GM18870 (cell line): Measurements from ENCODE around the gene COBL.

Source experiments
- ATAC-seq: cut with Tn5 transposase; IDR thresholded peaks from one replicate; pipeline ENCODE4 v1.9.1; 2021; ENCODE audit warnings: moderate library complexity; ENCODE audit not compliant: unreplicated experiment

The COBL gene

DNA sequence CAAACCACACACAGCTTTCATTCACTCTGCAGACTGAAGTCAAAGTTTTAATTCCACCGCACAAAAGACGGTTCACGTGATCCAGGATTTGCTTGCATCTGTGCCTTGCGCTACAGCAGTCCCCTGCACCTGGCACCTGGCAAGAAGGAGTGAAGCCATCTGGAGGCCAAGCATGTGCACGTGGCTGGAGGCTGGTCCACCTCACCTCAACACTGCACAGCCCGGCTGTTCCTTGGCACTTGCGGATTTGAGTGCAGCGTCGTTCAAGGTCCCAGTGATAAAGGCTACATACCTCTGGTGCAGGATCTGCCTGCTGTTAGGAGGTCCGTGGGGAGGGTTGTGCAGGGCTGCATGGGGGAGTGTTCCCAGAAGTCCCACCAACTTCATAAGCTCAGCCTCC, 285.4 kb downstream of the COBL start:
- ATAC-seq: no peak

DNA sequence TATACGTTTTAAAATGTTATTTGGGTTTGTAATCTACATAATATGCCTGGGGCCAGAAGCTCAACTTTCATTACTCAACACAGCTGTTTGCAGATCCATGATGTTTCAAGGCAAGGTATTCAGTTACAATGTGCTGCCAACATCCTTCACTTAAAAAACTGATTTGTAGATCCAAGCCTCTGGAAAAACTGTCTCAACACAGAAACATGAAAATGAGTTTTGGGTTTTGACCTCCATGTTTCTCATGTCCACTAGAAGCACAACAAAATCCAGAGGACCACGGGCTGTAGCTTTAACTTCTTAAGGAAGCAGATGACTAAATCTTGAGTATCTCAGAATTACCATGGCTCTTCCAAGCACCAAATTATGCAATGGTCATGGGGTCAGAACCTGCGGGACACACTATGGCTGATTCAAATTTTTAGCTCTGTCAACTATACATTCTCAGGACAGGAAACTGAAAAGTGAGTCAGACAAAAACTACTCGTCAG, 286.9 kb downstream of the COBL start:
- ATAC-seq: no peak

DNA sequence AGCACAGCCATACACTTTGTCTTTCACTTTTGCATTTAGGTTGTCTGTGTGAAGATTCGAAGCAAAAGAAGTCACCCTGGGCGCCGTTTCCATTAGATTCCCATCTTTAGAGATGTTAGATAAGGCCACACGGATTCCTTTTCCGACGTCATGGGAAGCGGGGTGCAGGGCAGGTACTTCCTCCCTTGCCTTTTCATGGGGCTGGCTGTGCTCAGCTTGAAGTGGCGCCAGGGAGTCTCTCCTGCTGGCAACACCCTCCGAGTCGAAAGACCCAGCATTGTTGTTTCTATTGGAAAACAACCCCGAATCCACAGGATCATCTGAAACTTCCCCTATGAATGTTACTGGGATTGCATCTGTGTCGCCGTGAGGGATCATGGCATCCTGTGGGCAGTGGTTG, 287.5 kb downstream of the COBL start:
- ATAC-seq: no peak

DNA sequence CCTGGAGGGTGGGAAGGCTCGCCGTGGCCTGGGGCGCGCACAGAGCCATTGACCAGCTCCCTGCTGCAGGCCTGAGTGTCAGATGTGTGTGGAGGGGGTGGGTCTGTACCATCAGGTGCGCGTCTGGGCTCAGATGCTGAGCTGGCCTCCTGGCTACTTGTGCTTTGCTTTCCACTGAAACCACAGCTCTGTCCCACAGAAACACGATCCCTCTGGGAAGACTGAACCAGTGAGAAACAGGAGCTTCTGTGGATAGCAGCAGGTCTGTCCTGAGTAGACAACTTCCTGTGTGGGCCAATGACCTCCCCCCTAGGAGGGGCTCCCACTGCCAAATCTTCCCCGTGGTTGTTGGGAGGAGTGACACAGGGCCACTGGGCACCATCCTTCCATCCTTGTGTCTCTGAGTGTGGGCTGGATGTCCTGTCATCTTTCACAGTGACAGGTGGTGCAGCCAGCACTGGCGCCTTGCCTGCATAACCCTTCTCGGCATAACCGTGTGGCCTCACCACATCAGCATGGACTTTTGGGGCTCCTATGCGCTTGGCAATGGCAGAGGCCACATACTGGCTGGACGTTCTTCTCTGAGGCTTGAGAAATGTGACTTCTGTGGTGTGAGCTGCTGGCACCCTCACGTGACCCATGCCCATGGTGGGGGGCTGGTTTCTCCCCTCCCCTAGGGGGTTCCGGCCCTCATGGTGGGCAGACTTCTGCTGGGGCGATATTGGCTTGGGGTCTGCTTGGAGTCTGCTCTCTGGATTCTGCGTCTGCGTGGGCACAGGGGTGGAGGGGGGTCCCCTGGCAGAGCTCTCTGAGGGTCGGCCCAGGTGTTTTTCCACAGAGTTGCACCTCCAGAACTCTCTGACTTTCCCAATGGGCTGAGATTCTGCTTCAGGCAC, 288.4 kb downstream of the COBL start:
- ATAC-seq: no peak

DNA sequence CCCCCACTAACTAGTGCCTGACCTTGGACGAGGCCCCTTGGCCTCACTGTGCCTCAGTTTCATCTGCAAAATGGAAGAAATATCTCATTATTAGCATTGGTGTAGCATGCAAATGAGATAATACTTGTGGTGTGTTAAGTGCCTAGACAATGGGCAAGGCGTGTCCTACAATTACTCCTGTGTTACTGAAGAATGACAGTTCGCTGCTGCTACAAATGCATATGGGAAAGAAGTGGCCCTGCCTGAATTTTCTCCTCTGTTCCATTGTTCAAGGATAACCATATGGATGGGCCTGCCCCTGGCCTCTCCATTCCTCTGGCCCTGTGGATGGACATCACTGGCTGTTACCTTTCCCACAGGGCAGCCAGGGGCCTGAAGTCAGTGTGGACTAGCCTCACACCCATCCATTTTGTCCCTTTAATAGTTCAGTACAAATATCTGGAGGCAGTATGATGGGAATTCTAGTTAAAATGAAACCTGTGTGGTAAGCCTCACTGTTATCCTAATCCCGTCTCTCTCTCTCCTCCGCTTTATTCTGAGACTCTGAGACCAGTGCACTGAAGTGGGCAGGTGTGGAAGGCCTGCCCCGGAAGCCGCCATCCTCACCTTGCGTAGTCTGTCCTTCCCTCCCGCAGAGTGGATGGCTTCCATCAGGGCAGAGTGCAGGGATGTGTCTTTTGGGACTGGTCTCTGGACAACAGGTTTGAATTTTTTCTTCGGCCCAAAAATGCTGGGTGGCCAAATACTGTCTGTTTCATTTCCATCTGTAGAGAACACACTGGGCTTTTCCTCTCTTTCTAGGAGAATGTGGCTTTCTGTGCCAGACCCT, 289.3 kb downstream of the COBL start:
- ATAC-seq: no peak

DNA sequence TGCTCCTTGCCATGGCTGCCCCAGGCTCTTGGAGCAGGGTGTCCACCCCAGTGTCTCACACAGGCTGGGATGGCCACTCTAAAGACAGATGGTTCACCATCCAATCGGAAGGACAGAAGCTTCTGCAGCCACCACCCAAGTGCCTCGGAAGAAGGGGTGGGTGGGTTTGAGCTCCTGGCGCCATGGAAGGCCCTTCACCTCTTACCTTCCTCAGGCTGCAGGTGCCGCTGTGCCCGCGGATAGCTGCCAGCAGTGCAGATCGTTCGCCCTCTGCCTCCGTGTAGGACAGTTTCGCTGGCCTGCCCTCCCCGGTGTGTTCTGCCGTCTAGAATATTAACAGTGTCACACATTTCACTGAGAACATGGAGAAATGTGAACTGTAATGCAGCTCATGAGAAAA, 290.3 kb downstream of the COBL start:
- no peak for ATAC-seq

DNA sequence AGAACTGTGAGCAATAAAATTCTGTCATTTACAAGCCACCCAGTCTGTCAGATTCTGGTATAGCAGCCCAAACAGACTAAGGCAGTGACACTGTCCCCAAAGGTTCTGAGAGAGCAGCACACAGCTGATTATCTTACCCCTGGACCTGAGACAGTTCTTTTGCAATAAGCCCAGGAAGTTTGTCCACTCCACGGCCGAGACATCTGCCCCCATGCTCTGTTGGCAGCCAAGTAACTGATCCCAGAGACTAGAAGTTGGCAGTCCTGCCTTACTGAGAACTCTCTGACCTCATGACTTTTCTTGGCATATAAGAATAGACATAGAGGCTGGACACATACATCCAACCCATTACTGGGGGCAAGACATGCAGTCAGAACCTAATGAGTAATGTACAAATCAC, 290.9 kb downstream of the COBL start:
- ATAC-seq: no peak

DNA sequence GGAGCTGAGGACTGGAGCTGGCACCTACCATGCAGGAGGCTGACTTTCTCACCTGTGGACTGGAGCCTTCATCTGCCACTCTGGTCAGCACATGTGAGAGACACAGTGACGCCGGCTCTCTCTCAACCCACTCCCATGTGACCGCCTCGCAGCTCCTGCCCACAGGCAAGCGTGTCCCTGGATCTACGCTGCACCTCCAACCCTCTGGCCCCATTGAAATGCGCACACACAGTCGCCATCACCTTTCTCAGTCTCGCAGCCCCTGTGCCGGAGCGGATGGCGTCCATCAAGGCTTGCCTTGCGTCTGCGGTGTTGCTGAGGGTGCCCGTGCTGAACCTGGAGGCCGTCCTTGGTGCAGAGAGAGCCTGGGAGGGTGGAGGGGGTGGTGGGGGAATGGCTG, 291.7 kb downstream of the COBL start:
- ATAC-seq: no peak

DNA sequence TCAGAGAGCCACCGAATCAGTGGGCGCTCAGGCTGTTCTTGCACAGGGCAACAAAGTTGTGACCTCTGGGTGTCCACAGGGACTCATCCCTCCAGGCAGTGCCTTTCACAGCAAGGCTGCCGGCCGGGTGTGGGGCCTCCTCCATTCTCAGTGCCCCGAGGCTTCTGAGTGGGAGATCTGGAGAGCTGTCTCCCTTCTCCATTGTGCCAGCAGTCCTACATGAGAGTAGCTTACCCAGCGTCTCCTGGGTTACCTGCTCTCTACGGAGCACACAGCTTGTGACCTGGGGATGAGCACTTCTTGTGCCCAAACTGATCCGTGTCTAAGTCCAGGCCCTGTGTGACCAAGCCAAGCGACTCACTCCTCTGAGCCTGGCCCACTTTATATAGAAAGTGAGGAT, 293.1 kb downstream of the COBL start:
- ATAC-seq: no peak

DNA sequence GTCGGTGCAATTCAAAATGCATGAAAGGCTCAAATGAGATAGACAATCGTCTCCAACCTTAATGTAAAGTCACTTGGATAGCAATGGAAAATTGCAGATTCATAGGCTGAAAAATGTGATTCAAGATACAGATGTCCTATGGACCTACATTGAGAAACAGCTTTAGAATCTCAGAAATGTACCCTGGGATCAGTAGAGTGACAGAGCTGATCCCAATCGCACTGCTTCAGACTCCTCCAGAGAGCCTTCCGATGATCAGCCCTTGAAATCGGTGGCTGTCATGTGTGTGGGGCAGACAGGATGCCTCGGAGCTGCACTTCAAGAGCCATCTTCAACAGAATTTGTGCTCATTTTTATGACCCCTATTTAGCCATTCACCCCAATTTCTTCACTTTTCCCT, 293.8 kb downstream of the COBL start:
- no peak for ATAC-seq

DNA sequence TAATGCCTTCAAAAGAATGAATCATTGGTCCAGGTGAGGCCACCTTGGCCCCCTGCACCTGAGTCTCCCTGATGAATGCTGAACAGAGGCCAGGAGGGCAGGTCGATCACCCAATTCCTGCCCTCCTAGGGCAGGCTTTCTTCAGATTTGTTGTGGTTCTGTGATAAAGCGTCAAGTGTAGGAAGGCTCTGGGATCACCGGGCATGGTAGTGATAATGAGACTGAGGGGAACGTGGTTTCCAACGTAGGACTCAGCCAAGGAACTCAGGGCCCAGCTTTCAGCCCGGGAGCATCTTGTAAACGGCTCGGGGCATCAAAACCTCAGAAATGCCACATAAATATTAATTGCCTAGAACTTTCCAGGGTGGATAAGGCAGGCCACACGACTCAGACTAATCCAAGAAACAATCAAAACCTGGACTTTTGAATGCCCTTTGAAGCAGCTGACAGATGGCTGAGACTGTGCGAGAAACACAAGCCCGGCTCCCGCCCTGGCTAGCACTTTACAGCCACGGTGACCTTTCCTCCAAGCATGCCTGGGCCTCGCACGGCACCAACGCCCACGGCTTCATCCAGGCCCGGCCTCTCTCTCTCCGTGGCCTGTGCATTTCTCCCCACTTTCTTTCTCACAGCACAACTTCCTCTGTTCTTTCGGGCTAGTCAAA, 294.6 kb downstream of the COBL start:
- ATAC-seq: no peak

DNA sequence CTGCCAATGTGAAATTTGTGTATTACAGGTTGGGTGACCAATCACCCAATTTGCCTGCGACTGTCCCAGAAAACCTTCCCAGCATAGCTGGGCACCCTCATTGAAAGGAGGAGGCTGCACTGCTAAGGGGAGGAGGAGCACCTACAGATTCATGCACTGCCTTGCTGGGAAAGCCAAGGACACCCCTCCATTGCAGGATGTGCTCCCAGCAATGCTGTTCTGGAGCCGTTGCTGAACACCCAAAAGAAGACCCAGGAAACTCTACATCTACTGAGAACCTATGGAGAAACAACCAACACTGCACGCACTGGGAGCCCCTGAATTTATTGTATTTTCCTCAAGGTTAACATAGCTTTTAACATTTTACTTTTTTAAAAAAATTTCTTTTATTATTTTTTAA, 295.7 kb downstream of the COBL start:
- ATAC-seq: no peak

DNA sequence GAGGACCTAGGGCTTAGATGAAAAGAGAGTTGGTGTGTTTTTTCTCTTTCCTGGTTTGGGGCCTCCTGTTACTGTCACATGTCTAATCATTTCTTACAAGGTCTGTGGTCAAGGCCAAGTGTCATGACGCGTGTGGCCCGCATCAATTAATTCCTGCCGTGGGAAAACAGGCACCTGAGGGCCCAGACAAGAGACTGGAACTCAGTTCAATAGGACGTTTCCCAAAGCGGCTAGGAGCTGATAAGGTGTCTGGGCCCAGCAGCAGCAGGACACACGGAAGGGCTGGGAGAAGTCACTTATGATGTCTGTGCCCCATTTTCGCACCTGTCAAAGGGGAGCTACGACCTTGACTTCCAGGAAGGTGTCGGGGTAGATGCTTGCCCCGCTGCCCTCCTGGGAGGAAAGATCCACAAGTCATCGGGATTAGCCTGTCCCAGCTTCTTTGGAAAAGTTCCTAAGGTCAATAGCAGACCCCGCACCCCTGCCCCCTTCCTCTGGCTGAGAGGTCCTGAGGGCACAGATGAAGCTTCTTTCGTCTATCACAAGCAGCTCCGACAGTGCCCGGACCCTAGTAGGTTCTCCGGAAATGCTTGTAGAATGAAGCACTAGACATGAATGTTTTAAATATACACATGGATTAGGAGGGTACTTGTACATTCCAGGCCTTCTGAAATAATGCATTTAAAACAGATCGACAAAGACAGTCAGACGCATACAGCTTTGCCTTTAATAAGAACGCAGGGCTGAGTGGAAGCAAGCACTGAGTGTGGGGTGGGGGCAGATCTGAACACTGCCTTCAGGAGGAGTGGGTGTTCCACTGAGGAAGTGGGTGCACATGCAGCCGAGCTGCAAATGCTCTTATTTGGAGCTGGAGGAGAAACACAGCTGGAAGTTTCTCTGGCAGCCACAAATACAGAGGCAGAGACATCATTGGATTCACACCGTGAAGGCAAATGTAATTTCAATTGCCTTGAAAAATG, 296.4 kb downstream of the COBL start:
- no peak for ATAC-seq

DNA sequence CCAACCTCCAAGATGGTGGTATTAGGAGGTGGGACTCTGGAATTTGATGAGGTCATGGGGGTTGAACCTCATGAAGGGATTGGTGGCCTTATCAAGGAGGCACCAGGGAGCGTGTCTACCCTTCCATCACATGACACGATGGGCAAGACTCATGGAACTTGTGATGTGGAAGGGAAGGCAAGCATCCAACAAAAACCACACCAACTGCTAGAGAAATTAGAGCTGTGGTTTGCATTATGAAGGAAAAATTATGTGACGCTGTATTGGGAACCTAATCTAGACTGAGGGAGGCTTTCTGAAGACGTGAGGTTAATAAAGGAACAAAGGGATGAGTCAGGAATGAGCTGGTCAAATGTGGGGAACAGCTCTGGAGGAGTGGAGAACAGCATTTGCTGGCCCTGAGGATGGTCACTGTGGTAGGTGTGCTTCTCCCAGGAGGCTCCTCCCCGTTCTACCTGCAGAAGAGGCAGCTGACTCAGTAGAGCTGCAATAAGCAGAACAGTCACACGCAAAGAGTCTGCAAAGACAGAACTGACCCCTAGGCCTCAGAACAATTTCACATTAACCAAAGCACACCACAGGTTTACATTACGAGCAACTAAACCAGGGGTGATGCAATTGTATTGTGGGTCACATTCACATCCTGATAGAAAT, 297.3 kb downstream of the COBL start:
- ATAC-seq: no peak

DNA sequence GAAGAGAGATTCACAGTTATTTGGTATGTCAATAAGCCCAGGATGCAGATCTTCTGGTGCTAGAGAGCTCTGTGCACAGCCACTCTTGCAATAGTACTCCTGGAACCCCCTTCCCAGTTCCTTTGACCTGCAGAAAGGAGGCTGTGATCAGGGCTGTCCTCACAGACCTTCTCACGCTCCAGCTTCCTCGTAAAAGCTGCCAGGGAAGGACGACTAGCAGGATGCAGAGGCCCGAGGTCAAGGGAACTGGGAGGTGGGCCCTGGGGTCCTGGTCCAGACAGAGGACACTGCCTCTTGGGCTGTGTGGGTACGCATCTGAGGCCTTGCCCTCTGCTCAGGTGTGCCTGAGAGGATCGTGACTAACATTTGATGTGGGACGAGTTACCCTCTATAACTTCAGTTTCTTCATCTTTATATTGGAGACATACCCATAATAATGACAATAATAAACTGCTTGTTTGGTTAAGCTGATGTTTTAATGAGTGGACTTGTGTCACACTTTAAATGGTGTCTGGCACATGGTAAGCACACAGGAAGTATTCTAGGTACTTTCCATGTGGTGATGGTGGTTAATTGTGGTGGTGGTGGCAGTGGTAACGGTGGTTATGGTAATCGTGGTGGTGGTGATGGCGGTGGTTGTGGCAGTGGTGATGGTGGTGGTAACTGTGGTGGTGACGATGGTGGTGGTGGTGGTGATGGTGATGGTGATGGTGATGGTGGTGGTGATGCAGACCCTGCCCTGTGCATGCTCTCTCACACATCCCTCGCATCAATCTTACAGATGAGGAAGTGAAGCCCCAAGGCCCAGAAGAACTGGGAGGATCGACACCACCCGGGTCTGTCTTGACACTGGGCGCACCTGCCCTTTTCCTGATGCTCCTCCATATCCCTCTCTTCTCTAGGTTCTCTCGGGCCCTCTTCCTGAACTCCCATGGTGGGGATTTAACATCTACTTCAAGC, 298.8 kb downstream of the COBL start:
- ATAC-seq: no peak

DNA sequence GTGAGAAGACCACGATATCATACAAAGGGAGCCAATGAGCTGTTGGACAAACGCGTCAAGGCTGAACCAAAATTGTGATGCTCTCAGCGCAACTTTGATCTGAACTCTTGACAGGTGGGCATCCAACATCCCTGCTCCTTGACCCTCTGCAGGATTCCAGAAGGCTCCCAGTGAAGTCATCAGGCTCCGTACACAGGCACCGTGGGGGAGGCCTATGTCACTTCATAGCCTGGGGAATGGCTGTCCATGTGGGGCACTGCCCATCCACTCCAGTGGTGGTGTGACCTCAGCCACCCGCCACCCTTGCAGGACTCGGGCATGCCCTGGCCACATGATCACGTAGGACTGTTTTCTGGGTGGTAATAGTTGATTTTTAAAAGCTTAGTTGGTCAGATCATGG, 300.1 kb downstream of the COBL start:
- ATAC-seq: no peak

DNA sequence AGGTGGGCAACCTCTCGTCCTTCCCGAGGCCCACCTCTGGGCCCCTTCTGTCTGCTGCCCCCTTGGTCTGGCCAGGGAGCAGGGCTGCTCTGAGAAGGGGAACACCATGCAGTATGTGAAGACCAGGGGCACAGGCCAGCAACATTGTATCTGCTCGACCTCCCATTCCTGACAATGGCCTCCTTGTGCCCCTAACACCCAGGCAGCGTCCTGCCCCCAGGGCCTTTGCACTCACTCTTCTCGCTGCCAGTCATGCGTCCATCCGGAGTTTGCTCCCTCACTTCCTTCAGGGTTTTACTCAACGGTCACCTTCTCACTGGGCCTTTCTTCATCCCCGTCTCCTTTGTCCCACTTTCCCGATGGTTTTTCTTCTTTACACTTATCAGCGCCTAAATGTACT, 301.0 kb downstream of the COBL start:
- no peak for ATAC-seq

DNA sequence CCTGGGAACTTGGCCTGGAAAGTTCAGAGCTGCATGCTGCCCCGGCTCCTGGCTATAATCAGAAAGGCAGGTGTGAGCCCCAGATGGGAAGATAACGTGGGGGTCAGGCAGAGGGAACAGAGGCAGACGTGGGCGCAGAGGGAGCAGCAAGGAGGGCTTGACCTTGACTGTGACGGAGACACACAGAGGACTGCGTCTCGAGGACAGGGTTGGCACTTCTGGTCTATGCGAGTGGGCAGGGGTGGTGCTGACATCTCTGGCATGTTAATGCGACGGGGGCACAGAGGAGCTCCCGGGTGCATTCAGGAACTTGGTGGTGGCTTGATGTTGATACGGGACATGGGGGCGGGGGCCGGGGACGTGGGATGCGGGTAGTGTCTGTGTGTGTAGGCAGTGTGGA, 301.8 kb downstream of the COBL start:
- ATAC-seq: no peak
